HEK293 (cell line): Measurements from ENCODE around the gene RAC3.
A peak's percentile ranks its signal among the peaks of the same experiment; 100 is the strongest.

ENCODE experiments used
- CTCF ChIA-PET: fragments of 350-600 bp; formaldehyde crosslinking; extraction: SDS; loops from one replicate; lab custom pipeline; 2021; ENCODE audit warnings: antibody characterized with exemption; lab: Yijun Ruan, JAX
- POLR2A ChIA-PET: fragments of 300-600 bp; formaldehyde crosslinking; extraction: SDS; loops from one replicate; lab custom pipeline; 2020; ENCODE audit warnings: antibody characterized with exemption, inconsistent platforms; lab: Yijun Ruan, JAX
- H3K27ac ChIP-seq: fragments of 200-500 bp; sonication (Bioruptor generic); 2 replicates; pipeline ENCODE4 v1.5.1; 2014; ENCODE audit warnings: low read depth, low read length, control low read depth, inconsistent platforms; ENCODE audit errors: extremely low read depth
- H3K36me3 ChIP-seq, 2 experiments: fragments of 200-500 bp in 1 of 2; sonication (Bioruptor generic) in 1 of 2; 1 replicate in 1 of 2; 2 replicates in 1 of 2; pipeline ENCODE4 v1.5.1; 2014 to 2017; ENCODE audit warnings: inconsistent platforms in 2 of 2, low read length in 2 of 2; ENCODE audit not compliant: control insufficient read depth in 2 of 2, insufficient read depth in 1 of 2
- H3K4me1 ChIP-seq: fragments of 200-500 bp; sonication (Bioruptor generic); 2 replicates; pipeline ENCODE4 v1.5.1; 2014; ENCODE audit warnings: mild to moderate bottlenecking, low read length, inconsistent platforms; ENCODE audit not compliant: control insufficient read depth, insufficient read depth
- H3K4me3 ChIP-seq: 2 replicates; pipeline ENCODE4 v1.5.1; 2011; ENCODE audit warnings: low read depth, mild to moderate bottlenecking, control low read depth, low read length, moderate library complexity
- H3K9me3 ChIP-seq: fragments of 200-500 bp; sonication (Bioruptor generic); 2 replicates; pipeline ENCODE4 v1.5.1; 2014; ENCODE audit warnings: low read depth, low read length, inconsistent platforms; ENCODE audit not compliant: control insufficient read depth, insufficient read depth
- GLIS1 ChIP-seq: fragments of 450-650 bp; formaldehyde crosslinking; IDR thresholded peaks from 2 replicates; pipeline ENCODE4 v1.5.1; 2016; ENCODE audit warnings: missing biosample characterization, missing genetic modification characterization
- MYNN ChIP-seq: fragments of 450-650 bp; formaldehyde crosslinking; IDR thresholded peaks from 2 replicates; pipeline ENCODE4 v1.5.1; 2016; ENCODE audit warnings: missing biosample characterization, missing genetic modification characterization, borderline replicate concordance
- ZBTB8A ChIP-seq: fragments of 450-650 bp; formaldehyde crosslinking; IDR thresholded peaks from 2 replicates; pipeline ENCODE4 v1.5.1; 2016; ENCODE audit warnings: missing biosample characterization, missing genetic modification characterization
- ZNF239 ChIP-seq: fragments of 450-650 bp; formaldehyde crosslinking; IDR thresholded peaks from 2 replicates; pipeline ENCODE4 v1.5.1; 2016; ENCODE audit warnings: missing biosample characterization, missing genetic modification characterization
- ZNF530 ChIP-seq: fragments of 450-650 bp; formaldehyde crosslinking; IDR thresholded peaks from 2 replicates; pipeline ENCODE4 v1.5.1; 2016; ENCODE audit warnings: low read depth, missing biosample characterization, missing genetic modification characterization
- ZNF555 ChIP-seq: fragments of 450-650 bp; formaldehyde crosslinking; conservative IDR thresholded peaks from 2 replicates; pipeline ENCODE4 v1.5.1; 2017; ENCODE audit warnings: missing biosample characterization, mild to moderate bottlenecking, missing genetic modification characterization, inconsistent platforms
- ZNF600 ChIP-seq: fragments of 450-650 bp; formaldehyde crosslinking; IDR thresholded peaks from 2 replicates; pipeline ENCODE4 v1.5.1; 2016; ENCODE audit warnings: missing biosample characterization, missing genetic modification characterization
- TF ChIP-seq, protein P1 (sequence below): fragments of 450-650 bp; formaldehyde crosslinking; IDR thresholded peaks from 2 replicates; pipeline ENCODE4 v1.5.1; 2016; ENCODE audit warnings: missing biosample characterization, missing genetic modification characterization, low read depth
- TF ChIP-seq, protein P2 (sequence below): fragments of 450-650 bp; formaldehyde crosslinking; IDR thresholded peaks from 2 replicates; pipeline ENCODE4 v1.5.1; 2017; ENCODE audit warnings: missing biosample characterization, missing genetic modification characterization
- TF ChIP-seq, protein P3 (sequence below): fragments of 450-650 bp; formaldehyde crosslinking; IDR thresholded peaks from 2 replicates; pipeline ENCODE4 v1.5.1; 2016; ENCODE audit warnings: missing biosample characterization, missing genetic modification characterization
- TF ChIP-seq, protein P4 (sequence below): fragments of 450-650 bp; formaldehyde crosslinking; conservative IDR thresholded peaks from 2 replicates; pipeline ENCODE4 v1.5.1; 2016; ENCODE audit warnings: low read depth, missing biosample characterization, missing genetic modification characterization

The RAC3 gene

DNA sequence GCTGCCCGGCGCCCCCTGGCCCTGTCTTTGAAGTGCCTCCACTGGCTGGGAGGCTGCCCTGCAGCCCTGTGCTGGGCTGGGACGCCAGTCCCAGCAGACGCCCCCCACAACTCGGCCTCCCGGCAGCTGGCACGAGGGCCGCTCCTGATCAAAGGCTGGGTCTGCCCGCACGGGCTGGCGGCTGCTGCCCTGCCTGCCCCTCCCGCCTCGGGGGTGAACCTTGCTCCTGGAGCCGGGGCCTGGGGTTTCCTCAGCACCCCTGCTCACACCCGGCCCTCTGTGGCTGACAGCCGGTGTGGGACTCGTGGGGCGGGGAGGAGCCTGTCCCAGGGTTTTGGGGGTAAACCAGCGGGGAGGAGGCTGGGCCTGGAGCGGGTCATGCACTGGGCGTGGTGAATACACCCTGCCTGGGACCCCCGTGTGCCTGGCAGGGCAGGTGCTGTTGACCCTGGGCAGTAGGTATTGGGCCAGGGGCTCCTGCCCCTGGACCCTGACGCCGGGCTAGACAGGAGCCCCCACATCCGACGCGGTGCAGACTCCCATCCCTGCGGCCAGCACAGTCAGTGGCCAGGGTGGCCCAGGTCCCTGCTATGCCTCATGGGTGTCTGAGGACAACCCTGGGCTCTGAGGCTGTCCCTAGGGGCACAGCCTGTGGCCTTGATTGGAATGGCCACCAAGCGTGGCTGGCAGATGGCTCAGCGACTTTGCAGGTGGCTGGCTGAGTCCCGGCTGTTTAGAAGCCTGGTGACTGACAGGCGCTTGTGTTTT, 30.5 kb upstream of the RAC3 start:
- H3K27ac ChIP-seq = no peak overlapping the region

DNA sequence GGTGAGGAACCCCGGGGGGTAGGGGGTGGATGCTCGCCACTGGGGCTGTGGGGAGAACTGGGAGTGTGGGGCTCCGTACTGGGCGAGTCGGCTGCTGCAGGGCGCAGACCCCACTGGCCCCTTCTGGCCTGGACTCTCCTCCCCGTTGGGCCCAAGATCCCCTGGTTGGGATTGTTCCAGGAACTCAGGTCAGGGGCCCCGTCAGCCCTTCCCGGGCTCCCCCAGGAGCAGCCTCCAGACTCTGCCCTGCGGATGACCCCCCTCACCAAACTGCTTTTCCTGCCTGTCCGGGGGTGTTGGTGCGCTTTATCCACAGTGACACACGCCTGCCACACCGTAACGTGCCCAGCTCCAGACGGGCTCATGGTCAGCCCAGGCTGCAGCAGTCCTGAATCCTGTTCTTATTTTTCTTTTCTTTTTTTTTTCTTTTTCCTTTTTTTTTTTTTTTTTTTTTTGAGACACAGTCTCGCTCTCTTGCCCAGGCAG, 29.9 kb upstream of the RAC3 start:
- H3K4me1 ChIP-seq = peaks cover 6% of the 10 kb centered on the region; the same call in 1 of the 2 replicates
- peaks cover 0 to 6% of the 10 kb centered on the region in 2 experiments; a peak in 1 of 3 replicates for H3K36me3 ChIP-seq
- H3K9me3 ChIP-seq = no peaks in the 10 kb centered on the region
- ChIA-PET POLR2A (interaction anchor here (0.6 kb wide), 1 partner anchor 95 kb away, joined by 7 read pairs; no protein-coding TSS in a partner anchor), CTCF (interaction anchor here (1.1 kb wide), 1 partner anchor 14 kb away, joined by 3 read pairs; no protein-coding TSS in a partner anchor)
- no peak for TF ChIP-seq ZNF530 (tag by site-specific recombination)
- TF ChIP-seq ZNF600 (tag by site-specific recombination) = peak; percentile 38; the same call in 1 of the 2 replicates
- no peak for TF ChIP-seq ZNF555 (tag by site-specific recombination)
- TF ChIP-seq, protein P1, sequence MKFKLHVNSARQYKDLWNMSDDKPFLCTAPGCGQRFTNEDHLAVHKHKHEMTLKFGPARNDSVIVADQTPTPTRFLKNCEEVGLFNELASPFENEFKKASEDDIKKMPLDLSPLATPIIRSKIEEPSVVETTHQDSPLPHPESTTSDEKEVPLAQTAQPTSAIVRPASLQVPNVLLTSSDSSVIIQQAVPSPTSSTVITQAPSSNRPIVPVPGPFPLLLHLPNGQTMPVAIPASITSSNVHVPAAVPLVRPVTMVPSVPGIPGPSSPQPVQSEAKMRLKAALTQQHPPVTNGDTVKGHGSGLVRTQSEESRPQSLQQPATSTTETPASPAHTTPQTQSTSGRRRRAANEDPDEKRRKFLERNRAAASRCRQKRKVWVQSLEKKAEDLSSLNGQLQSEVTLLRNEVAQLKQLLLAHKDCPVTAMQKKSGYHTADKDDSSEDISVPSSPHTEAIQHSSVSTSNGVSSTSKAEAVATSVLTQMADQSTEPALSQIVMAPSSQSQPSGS (tag by site-specific recombination) = no peak
- TF ChIP-seq, protein P2, sequence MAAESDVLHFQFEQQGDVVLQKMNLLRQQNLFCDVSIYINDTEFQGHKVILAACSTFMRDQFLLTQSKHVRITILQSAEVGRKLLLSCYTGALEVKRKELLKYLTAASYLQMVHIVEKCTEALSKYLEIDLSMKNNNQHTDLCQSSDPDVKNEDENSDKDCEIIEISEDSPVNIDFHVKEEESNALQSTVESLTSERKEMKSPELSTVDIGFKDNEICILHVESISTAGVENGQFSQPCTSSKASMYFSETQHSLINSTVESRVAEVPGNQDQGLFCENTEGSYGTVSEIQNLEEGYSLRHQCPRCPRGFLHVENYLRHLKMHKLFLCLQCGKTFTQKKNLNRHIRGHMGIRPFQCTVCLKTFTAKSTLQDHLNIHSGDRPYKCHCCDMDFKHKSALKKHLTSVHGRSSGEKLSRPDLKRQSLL (tag by site-specific recombination) = no peak
- TF ChIP-seq, protein P3, sequence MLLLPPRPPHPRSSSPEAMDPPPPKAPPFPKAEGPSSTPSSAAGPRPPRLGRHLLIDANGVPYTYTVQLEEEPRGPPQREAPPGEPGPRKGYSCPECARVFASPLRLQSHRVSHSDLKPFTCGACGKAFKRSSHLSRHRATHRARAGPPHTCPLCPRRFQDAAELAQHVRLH (tag by site-specific recombination) = no peak
- TF ChIP-seq, protein P4, sequence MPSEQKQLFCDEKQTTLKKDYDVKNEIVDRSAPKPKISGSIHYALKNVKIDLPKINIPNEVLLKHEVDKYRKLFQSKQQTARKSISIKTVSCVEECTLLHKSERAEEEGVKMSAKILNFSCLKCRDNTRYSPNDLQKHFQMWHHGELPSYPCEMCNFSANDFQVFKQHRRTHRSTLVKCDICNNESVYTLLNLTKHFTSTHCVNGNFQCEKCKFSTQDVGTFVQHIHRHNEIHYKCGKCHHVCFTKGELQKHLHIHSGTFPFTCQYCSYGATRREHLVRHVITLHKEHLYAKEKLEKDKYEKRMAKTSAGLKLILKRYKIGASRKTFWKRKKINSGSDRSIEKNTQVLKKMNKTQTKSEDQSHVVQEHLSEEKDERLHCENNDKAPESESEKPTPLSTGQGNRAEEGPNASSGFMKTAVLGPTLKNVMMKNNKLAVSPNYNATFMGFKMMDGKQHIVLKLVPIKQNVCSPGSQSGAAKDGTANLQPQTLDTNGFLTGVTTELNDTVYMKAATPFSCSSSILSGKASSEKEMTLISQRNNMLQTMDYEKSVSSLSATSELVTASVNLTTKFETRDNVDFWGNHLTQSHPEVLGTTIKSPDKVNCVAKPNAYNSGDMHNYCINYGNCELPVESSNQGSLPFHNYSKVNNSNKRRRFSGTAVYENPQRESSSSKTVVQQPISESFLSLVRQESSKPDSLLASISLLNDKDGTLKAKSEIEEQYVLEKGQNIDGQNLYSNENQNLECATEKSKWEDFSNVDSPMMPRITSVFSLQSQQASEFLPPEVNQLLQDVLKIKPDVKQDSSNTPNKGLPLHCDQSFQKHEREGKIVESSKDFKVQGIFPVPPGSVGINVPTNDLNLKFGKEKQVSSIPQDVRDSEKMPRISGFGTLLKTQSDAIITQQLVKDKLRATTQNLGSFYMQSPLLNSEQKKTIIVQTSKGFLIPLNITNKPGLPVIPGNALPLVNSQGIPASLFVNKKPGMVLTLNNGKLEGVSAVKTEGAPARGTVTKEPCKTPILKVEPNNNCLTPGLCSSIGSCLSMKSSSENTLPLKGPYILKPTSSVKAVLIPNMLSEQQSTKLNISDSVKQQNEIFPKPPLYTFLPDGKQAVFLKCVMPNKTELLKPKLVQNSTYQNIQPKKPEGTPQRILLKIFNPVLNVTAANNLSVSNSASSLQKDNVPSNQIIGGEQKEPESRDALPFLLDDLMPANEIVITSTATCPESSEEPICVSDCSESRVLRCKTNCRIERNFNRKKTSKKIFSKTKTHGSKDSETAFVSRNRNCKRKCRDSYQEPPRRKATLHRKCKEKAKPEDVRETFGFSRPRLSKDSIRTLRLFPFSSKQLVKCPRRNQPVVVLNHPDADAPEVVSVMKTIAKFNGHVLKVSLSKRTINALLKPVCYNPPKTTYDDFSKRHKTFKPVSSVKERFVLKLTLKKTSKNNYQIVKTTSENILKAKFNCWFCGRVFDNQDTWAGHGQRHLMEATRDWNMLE = no peak
- TF ChIP-seq GLIS1 (tag by site-specific recombination) = peak; percentile 14; the same call in 1 of the 2 replicates
- 0 out of 2 replicates have a peak, but pooled peaks have one; percentile 46 for TF ChIP-seq ZBTB8A
- H3K27ac ChIP-seq = no peak overlapping the region
- no peak overlapping the region for H3K4me3 ChIP-seq

More for the DNA sequence above, 30.5 kb upstream of the RAC3 start:
- peaks cover 0 to 6% of the 10 kb centered on the region in 2 experiments; a peak in 1 of 3 replicates for H3K36me3 ChIP-seq
- H3K4me3 ChIP-seq = no peak overlapping the region
- H3K9me3 ChIP-seq = no peaks in the 10 kb centered on the region
- peaks cover 6% of the 10 kb centered on the region; the same call in 1 of the 2 replicates for H3K4me1 ChIP-seq
- CTCF ChIA-PET = no interaction called here
- POLR2A ChIA-PET = interaction anchor here (0.6 kb wide), 1 partner anchor 95 kb away, joined by 7 read pairs; no protein-coding TSS in a partner anchor
- no peak for TF ChIP-seq ZNF239
- TF ChIP-seq MYNN (tag by site-specific recombination) = 0 out of 2 replicates have a peak, but pooled peaks have one; percentile 39
